Measurements from ENCODE around the gene IFT122.
A peak's percentile ranks its signal among the peaks of the same experiment; 100 is the strongest.

IFT122 gene

DNA sequence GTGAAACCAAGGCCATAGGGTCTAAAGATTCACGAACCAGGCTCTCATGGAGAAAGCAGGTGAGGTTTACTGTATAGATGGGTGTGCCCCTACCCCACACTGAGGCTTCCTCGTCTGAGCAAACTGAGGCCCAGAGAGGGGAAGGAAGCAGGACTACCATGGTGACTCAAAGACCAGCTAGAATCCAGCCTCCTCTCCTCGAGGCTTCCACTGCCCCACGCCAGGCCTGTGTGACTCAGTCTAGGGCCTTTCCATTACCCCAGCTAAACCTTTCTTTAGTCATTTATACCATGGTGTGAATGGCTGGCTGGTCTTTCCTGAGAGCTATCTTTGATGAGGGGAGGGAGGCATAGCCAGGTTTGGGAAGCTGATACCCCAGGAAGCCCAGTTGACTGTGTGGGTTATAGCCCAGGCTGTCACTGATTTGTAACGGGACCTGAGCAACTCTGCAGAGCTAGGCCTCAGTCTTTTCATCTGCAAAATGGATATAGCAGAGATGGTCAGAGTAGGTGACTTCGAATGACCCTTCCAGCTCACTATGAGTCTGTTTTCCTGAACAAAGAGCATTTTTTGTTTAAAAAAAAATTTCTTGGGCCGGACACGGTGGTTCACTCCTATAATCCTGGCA lies 85.4 kb downstream of the IFT122 start:
- in situ Hi-C loops (cut with MboI; ENCODE audit: low pct_unique_long_range_greater_than_20kb, low sequenced_read_pairs) = no loop called here
- DNase-seq = no peak

DNA sequence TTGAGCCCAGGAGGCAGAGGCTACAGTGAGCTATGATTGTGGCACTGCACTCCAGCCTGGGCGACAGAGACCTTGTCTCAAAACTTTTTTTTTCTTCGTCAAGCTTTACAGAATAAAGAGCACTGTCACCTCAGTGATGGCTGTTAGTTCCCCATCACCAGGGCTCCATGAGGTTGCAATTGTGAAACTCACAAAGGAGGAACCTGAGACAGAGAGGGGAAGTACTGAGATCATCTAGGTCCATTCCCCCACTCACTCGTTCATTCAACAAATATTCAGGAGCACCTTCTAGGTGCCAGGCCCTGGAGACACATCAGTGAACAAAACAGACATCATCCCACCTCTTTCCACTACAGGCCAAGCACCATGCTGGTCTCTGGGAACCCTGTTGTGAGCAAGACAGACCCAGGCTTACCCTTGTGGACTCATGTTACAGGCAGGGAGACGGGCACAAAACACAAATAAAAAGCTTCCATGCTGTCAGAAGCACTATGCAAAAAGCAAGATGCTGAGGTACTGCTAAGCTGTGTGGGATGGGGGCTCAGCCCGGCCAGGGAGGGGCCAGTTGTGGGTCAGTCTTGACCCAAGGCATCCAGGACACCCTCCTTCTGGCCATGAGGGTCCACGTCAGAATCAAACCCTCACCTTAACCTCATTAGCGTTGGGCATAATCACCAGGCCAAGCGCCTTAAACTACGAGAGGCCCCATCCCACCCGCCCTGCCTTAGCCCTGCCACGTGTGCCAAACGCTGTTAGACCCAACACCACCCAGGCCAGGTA lies 86.3 kb downstream of the IFT122 start:
- in situ Hi-C loops (cut with MboI; ENCODE audit: low pct_unique_long_range_greater_than_20kb, low sequenced_read_pairs) = no loop called here
- peak; percentile 82 for DNase-seq

DNA sequence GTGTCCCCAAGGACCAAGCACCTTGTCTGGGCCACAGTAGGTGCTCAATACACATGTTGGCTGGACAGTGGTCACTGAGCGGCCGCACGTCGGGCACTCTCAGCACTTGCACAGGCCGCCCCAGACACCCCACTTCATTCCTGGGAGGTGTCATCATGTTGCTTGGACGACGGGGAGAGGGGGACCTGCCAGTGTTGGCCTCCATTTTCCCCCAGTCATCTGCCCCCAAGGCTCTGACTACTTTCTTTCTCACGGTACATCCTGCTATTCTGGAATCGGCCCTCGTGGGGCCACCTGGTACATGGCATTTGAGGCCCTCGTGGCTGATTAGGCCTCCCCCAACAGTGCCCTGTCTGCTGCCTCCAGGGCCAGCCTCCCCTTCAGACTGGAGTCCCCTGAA lies 87.2 kb downstream of the IFT122 start:
- DNase-seq = no peak
- in situ Hi-C loops (cut with MboI; ENCODE audit: low pct_unique_long_range_greater_than_20kb, low sequenced_read_pairs) = no loop called here

DNA sequence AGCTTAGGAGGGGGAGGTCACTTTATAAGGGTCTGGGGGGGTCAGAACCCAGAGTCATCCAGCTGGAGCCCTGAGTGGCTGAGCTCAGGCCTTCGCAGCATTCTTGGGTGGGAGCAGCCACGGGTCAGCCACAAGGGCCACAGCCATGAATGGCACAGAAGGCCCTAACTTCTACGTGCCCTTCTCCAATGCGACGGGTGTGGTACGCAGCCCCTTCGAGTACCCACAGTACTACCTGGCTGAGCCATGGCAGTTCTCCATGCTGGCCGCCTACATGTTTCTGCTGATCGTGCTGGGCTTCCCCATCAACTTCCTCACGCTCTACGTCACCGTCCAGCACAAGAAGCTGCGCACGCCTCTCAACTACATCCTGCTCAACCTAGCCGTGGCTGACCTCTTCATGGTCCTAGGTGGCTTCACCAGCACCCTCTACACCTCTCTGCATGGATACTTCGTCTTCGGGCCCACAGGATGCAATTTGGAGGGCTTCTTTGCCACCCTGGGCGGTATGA lies 88.6 kb downstream of the IFT122 start, which contains the start of gene RHO:
RHO (plus strand) TSS at position 51 of the 512 bp plus-strand sequence; CDS start at position 146, 95 bp downstream.
- no peak for DNase-seq
- in situ Hi-C loops (cut with MboI; ENCODE audit: low pct_unique_long_range_greater_than_20kb, low sequenced_read_pairs) = no loop called here

DNA sequence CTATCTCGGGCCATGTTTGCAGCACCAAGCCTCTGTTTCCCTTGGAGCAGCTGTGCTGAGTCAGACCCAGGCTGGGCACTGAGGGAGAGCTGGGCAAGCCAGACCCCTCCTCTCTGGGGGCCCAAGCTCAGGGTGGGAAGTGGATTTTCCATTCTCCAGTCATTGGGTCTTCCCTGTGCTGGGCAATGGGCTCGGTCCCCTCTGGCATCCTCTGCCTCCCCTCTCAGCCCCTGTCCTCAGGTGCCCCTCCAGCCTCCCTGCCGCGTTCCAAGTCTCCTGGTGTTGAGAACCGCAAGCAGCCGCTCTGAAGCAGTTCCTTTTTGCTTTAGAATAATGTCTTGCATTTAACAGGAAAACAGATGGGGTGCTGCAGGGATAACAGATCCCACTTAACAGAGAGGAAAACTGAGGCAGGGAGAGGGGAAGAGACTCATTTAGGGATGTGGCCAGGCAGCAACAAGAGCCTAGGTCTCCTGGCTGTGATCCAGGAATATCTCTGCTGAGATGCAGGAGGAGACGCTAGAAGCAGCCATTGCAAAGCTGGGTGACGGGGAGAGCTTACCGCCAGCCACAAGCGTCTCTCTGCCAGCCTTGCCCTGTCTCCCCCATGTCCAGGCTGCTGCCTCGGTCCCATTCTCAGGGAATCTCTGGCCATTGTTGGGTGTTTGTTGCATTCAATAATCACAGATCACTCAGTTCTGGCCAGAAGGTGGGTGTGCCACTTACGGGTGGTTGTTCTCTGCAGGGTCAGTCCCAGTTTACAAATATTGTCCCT lies 89.6 kb downstream of the IFT122 start:
- DNase-seq = no peak
- in situ Hi-C loops (cut with MboI; ENCODE audit: low pct_unique_long_range_greater_than_20kb, low sequenced_read_pairs) = no loop called here

DNA sequence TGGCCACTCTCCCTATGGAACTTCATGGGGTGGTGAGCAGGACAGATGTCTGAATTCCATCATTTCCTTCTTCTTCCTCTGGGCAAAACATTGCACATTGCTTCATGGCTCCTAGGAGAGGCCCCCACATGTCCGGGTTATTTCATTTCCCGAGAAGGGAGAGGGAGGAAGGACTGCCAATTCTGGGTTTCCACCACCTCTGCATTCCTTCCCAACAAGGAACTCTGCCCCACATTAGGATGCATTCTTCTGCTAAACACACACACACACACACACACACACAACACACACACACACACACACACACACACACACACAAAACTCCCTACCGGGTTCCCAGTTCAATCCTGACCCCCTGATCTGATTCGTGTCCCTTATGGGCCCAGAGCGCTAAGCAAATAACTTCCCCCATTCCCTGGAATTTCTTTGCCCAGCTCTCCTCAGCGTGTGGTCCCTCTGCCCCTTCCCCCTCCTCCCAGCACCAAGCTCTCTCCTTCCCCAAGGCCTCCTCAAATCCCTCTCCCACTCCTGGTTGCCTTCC lies 90.3 kb downstream of the IFT122 start:
- in situ Hi-C loops (cut with MboI; ENCODE audit: low pct_unique_long_range_greater_than_20kb, low sequenced_read_pairs) = no loop called here
- no peak for DNase-seq

DNA sequence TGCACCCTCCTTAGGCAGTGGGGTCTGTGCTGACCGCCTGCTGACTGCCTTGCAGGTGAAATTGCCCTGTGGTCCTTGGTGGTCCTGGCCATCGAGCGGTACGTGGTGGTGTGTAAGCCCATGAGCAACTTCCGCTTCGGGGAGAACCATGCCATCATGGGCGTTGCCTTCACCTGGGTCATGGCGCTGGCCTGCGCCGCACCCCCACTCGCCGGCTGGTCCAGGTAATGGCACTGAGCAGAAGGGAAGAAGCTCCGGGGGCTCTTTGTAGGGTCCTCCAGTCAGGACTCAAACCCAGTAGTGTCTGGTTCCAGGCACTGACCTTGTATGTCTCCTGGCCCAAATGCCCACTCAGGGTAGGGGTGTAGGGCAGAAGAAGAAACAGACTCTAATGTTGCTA lies 90.8 kb downstream of the IFT122 start:
- in situ Hi-C loops (cut with MboI; ENCODE audit: low pct_unique_long_range_greater_than_20kb, low sequenced_read_pairs) = no loop called here
- DNase-seq = no peak

DNA sequence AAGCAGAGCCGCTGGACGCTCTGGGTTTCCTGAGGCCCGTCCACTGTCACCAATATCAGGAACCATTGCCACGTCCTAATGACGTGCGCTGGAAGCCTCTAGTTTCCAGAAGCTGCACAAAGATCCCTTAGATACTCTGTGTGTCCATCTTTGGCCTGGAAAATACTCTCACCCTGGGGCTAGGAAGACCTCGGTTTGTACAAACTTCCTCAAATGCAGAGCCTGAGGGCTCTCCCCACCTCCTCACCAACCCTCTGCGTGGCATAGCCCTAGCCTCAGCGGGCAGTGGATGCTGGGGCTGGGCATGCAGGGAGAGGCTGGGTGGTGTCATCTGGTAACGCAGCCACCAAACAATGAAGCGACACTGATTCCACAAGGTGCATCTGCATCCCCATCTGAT lies 91.7 kb downstream of the IFT122 start:
- no peak for DNase-seq
- in situ Hi-C loops (cut with MboI; ENCODE audit: low pct_unique_long_range_greater_than_20kb, low sequenced_read_pairs) = no loop called here

DNA sequence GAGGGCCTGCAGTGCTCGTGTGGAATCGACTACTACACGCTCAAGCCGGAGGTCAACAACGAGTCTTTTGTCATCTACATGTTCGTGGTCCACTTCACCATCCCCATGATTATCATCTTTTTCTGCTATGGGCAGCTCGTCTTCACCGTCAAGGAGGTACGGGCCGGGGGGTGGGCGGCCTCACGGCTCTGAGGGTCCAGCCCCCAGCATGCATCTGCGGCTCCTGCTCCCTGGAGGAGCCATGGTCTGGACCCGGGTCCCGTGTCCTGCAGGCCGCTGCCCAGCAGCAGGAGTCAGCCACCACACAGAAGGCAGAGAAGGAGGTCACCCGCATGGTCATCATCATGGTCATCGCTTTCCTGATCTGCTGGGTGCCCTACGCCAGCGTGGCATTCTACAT lies 92.2 kb downstream of the IFT122 start:
- in situ Hi-C loops (cut with MboI; ENCODE audit: low pct_unique_long_range_greater_than_20kb, low sequenced_read_pairs) = no loop called here
- no peak for DNase-seq

DNA sequence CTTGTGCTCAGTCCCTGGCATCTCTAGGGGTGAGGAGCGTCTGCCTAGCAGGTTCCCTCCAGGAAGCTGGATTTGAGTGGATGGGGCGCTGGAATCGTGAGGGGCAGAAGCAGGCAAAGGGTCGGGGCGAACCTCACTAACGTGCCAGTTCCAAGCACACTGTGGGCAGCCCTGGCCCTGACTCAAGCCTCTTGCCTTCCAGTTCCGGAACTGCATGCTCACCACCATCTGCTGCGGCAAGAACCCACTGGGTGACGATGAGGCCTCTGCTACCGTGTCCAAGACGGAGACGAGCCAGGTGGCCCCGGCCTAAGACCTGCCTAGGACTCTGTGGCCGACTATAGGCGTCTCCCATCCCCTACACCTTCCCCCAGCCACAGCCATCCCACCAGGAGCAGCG lies 93.4 kb downstream of the IFT122 start:
- in situ Hi-C loops (cut with MboI; ENCODE audit: low pct_unique_long_range_greater_than_20kb, low sequenced_read_pairs) = no loop called here
- no peak for DNase-seq

DNA sequence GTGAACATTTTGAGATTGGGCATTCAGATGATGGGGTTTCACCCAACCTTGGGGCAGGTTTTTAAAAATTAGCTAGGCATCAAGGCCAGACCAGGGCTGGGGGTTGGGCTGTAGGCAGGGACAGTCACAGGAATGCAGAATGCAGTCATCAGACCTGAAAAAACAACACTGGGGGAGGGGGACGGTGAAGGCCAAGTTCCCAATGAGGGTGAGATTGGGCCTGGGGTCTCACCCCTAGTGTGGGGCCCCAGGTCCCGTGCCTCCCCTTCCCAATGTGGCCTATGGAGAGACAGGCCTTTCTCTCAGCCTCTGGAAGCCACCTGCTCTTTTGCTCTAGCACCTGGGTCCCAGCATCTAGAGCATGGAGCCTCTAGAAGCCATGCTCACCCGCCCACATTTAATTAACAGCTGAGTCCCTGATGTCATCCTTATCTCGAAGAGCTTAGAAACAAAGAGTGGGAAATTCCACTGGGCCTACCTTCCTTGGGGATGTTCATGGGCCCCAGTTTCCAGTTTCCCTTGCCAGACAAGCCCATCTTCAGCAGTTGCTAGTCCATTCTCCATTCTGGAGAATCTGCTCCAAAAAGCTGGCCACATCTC lies 94.5 kb downstream of the IFT122 start:
- no peak for DNase-seq
- in situ Hi-C loops (cut with MboI; ENCODE audit: low pct_unique_long_range_greater_than_20kb, low sequenced_read_pairs) = no loop called here

DNA sequence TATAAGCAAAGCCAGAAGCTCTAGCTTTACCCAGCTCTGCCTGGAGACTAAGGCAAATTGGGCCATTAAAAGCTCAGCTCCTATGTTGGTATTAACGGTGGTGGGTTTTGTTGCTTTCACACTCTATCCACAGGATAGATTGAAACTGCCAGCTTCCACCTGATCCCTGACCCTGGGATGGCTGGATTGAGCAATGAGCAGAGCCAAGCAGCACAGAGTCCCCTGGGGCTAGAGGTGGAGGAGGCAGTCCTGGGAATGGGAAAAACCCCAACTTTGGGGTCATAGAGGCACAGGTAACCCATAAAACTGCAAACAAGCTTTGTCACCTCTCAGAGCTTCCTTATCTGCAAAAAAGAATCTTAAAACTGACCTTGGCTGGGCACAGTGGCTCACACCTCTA lies 95.1 kb downstream of the IFT122 start:
- in situ Hi-C loops (cut with MboI; ENCODE audit: low pct_unique_long_range_greater_than_20kb, low sequenced_read_pairs) = no loop called here
- DNase-seq = no peak

DNA sequence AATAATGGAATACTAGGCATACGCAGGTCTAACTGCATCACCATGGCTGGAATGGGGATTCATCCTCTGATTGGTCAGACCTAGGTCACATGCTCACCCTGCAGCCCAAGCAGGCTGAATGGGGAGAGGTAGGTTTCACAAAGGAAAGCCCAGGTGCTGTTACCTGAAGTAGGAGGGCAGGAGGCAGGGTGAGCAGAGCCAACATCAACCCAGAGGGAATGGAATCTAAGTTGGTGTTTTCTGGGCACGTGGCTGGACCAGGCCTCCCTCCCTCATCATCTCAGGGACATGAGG lies 96.3 kb downstream of the IFT122 start:
- in situ Hi-C loops (cut with MboI; ENCODE audit: low pct_unique_long_range_greater_than_20kb, low sequenced_read_pairs) = no loop called here
- no peak for DNase-seq

DNA sequence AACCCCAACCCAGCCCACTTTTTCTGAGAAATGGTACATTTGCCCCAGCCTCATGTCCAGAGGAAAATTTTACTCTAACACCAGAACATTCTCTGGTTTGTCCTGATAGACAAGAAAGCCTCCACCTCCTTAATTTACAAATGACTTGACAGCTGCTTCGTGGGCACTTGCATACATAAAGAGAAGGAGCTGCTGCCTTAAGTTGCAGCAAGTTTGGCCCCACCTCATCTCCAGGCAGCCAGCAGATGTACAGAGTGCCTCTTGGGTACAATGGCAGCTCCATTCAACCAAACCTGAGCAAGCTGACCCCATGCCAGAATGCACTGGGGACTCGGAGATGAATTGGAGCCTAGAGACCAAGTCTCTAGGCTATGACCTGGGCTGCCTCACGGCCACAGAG lies 96.8 kb downstream of the IFT122 start:
- in situ Hi-C loops (cut with MboI; ENCODE audit: low pct_unique_long_range_greater_than_20kb, low sequenced_read_pairs) = no loop called here
- no peak for DNase-seq

DNA sequence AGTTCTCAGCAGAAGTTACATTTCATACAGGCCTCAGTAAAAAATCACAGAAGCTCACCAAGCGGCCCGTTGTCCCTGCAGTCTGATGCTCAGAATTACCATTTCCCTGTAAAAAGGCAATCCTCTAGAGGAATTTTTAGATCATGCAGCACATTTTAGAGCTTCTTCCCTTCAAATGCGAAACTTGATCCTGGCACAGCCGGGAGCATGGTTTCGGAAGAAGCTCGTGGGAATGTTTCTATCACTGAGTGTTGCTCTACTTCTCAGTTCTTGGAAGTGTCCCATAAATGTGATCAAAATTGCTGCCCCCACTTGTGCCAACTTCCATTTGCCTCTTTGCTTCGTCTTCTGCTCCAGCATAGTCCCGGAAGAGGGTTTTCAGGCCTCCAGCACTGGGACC lies 99.2 kb downstream of the IFT122 start:
- DNase-seq = no peak
- in situ Hi-C loops (cut with MboI; ENCODE audit: low pct_unique_long_range_greater_than_20kb, low sequenced_read_pairs) = no loop called here

DNA sequence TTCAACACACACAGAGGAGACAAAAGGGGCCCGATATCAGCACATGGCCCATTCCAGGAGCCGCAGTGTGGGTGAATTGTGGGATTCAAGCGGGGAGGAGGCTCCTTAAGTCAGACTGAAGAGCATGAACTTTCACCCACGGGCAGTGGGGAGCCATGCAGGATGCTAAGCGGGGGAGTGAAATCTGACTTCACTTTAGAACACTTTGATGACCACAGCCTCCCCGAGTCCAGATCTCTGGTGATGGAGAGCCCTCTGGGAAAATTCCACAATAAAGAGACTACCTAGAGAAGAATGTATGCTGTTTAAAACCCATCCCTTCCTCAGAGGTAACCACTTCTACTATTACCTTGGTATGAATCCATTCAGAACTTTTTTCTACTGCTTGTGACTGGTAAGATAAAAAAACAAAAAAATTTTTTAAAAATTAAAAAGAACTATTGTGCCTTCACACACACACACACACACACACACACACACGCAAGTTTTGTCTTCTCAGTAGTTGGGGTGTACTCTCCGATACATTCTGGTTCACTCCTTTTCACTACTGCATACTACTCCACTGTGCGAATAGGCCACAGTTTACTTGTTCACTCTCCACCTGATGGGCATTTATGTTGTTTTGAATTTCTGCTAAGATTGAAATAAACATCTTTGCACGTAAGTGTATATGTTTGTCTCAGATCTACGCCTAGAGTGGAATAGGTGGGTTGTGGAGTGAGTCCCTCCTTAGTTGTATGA lies 100.9 kb downstream of the IFT122 start:
- in situ Hi-C loops (cut with MboI; ENCODE audit: low pct_unique_long_range_greater_than_20kb, low sequenced_read_pairs) = no loop called here
- DNase-seq = no peak

DNA sequence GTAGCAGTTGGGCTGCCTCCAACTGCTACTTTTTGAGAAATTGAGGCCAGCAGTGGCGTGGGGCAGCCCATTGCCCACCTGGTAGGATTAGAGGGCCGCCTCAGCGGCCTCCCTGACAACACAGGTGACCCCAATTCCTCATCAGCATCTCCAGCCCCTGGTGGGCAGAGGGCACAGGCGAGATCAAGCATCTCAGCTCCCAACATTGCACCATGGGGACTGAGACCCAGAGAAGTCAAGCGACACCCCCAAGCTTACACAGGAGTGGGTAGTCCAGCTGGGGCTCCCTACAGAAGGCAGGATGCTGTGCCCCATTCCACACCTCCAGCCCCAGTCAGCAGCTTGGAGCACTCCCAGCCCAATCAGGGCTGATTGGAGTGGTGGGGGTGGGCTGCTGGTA lies 102.7 kb downstream of the IFT122 start:
- in situ Hi-C loops (cut with MboI; ENCODE audit: low pct_unique_long_range_greater_than_20kb, low sequenced_read_pairs) = no loop called here
- no peak for DNase-seq

DNA sequence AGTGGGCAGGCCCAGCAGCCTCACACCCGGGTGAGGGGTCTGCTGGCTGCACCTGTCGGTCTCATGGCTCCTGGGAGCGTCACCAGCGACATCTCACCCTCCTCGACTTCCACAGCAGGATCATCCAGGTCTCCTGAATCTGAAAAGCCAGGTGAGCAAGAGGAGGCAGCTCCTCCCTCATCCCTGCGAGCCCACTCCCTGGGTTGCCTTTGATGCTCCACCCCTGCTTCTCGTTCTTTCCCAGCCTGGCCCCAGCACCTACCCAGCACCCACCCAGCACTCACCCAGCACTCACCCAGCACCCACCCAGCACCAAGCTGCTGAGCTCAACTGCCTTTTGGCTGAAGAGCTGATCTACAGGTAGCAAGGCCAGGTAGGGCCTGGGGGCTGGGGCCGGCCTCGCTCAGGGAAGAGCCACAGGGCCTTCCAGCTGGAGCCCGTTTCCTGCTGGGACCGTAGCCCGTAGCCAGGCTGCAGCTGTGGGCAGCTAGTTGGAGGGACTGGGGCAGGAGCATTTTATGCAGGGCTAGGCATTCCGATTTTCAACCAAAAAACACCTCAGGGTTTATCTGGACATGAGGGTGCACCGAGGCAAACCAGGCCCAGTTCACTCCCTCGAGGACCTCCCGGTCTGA lies 103.2 kb downstream of the IFT122 start, which contains the start of gene H1-8:
H1-8 (plus strand) TSS at position 20 of the 635 bp plus-strand sequence; CDS start at position 64, 44 bp downstream.
- in situ Hi-C loops (cut with MboI; ENCODE audit: low pct_unique_long_range_greater_than_20kb, low sequenced_read_pairs) = no loop called here
- no peak for DNase-seq
